SHP77 treated with DMSO at 0.1 percent for 48 hours (cell line): ENCODE results near the gene UTP25.

Experiments
- DNase-seq: peaks from one replicate; lab custom pipeline; 2025; lab: John Stamatoyannopoulos, UW

Gene UTP25

DNA sequence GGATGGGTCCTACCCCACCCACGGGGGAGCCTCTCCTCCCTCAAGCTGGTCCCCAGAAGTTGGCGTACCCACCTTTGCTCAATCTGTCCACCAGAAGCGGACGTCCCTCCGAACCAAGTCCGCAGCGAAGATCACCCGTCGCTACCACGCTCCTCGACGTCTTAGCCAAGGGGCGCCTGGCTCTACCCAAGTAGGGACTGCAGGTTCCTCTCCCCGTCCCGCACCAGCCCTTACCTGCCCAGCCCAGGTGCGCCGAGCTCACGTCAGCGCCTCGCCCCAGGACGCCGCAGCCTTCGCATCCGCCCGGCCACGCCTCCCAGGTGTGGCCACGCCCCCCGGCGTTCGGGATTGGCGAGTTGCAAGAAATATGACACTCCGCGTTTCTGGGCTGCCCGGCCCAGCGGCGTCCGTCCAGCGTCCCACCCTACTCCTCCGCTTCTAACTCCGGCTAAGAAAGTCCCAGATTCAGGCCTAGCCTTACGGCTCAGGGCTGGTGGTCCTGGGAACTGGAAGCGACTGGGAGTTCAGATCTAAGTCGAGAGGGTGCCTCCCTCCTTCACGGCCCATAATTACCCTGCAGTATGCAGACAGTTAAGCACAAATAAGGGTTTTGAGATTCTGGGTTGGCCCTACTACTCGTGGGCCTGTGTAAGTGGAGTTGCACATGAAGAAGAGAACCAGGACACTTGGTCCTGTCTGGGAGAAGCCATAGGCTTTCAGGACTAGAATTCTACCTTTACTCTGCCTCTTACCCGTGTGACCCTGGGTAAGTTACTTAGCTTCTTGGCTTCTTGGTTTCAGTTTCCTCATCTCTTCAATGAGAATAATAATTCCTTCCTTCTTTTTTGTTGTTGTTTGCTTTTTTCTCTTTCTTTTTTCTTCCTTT lies 21.7 kb upstream of the UTP25 start, which contains the start of gene IRF6:
Gene IRF6 (minus strand): TSS at position 268 of the 886 bp plus-strand sequence. CDS start 4,729 bp downstream, outside the sequence.
- DNase-seq: no peak

DNA sequence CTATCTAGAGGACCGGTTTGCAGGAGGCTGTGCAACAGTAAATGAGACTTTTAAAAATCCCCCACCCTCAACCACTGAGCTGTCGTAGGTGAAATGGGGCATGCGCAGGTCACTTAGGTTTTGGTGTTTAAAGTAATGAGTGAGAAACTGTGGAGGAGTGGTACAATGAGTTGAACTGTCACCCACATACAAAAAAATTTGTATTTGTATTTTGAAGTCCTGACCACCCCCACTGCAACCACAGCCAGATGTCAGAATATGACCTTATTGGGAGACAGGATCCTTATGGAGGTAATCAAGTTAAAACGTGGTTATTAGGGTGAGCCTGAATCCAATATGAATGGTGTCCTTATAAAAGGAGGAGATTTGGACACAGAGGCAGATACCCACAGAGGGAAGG lies 20.3 kb upstream of the UTP25 start:
- DNase-seq: no peak

- DNase-seq: peak; percentile 84
These were observed 19.7 kb upstream of the UTP25 start for GRCh38 chr1:209808059-209808581.

DNA sequence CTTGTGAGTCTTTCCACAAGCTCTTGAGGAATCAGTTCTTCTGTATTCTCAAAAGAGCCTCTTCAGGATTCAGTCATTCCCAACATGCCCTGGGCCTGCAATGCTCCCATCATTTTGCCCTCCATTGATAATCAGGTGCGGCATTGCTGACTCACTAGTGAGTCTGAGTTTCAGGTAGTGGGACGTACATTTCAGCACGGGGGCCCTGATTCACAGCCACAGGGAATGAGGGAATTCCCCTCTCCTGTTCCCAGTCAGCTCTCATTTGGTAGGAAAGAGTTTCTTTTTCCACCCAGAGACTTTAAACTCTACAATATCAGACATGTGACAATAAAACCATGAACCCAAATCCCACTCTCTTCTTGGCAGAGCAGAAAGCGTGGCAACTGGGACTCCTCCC lies 18.2 kb upstream of the UTP25 start:
- no peak for DNase-seq

- DNase-seq: no peak
These were observed 17.0 kb upstream of the UTP25 start for GRCh38 chr1:209810783-209811182.

DNA sequence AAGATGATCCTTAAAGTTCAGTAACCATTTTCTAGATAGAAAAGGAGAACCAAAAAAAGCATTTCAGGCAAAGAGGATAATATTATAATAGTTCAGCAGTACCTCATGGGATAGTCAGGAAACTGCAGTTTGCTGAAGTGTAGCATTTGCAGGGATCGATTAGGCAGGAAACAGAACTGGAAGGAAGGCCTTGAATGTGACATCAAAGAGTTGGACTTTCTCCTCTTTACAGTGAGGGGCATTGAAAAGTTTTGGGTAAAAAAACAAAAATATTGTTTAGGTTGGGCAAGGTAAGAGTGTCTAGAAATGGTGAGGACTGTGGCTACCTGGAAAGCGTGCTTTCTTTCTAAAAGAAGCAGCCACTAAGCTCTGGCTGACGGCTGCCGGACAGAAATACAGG lies 13.9 kb upstream of the UTP25 start:
- no peak for DNase-seq

GRCh38 chr1:209815490-209815889 lies 12.3 kb upstream of the UTP25 start:
- no peak for DNase-seq

- no peak for DNase-seq
These were observed 11.8 kb upstream of the UTP25 start for GRCh38 chr1:209815931-209816341.

DNA sequence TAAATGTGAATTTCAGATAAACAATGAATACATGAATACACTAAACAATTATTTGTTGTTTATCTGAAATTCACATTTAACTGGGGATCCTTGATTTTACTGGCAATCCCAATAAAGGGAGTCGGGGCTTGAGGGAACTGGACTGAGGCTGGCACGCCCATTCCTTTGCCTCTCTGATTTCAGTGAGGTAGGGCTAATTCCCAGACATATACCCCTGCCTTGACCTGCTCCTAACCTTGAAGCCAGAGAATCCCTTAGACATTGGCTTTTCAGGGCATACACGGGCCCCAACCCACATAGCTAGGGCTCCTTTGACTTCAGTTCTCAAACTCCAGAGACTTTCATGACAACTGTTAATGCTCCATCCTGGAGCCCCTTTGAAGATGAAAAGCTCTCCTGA lies 10.8 kb upstream of the UTP25 start:
- no peak for DNase-seq

DNA sequence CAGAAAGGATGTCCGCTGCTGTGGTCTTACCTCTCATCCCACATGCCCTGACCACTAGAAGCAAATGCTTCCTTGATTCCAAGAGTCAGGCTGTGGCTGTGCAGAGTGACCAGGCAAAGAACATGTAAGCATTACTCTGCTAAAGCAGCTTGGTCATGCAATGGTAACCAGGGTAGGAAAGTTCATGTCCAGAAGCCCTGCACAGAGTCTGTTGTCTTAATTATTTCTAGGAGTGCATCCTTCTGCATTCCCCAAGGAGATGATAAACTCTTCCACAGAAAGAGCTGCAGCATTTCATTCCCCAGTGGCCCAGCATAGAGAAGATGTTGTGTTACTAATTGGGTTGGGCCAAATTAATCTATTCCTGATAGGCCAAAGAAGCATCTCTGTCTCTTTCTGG lies 10.1 kb upstream of the UTP25 start:
- no peak for DNase-seq

DNA sequence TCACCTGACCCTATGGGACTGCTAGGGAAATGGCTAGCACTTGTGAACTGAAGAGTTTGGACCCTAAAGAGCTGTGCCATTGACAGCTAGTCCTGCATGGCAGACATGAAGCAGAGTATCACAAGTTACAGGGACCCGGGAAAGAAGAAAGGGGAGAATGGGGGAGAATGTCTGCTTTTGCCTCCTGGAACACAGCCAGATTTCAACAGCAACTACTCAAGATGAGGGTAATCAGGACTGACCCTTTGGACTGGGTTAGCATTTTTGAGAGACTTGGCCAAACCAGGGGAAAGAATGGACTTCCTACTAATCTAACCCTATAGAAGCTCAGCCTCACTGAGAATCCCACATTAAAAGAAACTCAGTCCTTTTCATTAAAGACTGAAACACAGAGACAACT lies 8.7 kb upstream of the UTP25 start:
- no peak for DNase-seq

- DNase-seq: no peak
These were observed 6.8 kb upstream of the UTP25 start for GRCh38 chr1:209820986-209821385.

DNA sequence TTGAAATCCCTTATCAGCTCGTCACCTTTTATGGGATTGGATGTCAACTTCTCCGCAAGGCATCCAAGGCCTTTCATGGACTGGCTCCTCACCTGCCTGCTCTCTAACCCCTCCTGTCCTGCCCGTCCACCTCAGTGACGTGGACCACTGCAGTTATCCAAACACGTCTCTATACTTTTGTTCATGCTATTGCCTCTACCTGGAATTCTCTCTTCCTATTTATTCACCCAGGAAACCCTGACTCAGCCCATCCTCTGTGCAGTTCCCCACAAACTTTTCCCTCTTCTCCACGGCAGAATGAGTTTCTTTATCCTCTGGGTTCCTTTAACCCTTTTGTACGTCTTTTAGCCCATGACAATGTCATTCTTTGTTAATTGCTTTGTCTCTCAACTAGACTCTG lies 5.1 kb upstream of the UTP25 start:
- no peak for DNase-seq

- peak; percentile 63 for DNase-seq
These were observed 4.4 kb upstream of the UTP25 start for GRCh38 chr1:209823143-209824041.

DNA sequence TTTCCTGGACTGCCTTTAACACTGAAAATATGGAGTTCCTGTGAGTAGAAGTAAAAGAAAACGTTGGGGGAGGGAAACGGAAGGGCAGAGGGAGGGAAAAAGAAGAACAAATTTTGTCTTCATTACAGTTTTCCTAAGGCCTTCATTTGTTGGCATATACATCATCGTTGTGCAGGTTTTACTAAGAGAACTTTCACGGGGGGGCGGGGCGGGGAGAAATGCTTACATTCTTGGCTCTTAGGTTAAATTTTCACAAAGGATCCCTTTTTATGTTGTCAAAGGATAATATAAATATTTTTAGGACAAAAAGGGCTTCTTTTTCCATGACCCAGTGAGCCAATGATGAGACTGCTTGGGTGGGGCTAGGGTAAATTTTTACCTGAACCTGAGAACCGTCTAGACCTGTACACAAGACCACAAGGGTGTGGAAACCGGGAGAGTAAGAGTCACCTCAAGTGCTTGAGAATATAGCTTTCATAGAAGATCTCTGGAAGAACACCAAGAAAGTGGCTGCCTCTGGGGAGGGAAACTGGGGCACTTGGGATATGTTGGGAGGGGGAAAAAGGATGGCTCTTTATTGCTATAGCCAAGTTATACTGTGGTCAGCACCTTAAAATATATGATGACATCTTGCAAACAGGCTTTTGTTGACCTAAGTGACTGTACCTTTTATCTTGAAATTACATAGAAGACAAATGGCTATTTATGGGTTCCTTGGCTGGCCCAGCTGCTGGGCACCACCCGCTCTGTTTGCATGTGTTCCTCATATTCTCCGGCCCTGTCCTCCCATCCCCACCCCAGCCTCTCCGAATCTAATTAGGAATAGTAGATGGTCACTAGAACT lies 2.0 kb upstream of the UTP25 start:
- DNase-seq: no peak

DNA sequence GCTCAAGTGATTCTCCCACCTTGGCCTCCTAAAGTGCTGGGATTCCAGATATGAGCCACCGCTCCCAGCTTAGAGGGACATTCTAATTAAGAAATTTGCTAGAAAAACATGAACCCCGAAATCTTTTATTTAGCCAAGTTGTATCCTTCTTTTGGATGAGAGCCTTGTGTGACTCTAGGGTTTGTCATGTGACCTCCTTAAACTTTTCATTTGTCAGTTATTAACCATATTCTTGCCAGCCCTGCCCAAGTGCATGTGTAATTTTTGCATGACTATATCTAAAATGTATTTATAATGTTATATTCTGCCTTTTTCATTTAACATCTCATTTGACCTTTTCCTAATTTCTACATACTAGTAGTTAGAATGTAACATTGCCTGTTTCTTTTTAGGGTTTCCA lies 1.9 kb downstream of the UTP25 start:
- DNase-seq: no peak

DNA sequence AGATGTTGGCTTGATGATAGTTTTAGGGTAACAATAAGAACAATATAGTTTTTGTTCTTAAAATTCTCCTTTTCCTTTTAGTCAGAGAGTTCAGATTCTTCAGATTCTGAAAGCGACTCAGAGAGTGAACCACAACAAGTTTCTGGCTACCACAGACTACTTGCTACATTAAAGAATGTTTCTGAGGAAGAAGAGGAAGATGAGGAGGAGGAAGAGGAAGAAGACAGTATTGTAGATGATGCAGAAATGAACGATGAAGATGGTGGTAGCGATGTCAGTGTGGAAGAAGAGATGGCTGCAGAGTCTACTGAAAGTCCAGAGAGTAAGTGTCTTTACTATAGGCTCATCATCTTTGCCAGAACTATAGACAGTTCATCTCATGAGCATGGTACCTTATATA lies 3.0 kb downstream of the UTP25 start:
- DNase-seq: no peak

DNA sequence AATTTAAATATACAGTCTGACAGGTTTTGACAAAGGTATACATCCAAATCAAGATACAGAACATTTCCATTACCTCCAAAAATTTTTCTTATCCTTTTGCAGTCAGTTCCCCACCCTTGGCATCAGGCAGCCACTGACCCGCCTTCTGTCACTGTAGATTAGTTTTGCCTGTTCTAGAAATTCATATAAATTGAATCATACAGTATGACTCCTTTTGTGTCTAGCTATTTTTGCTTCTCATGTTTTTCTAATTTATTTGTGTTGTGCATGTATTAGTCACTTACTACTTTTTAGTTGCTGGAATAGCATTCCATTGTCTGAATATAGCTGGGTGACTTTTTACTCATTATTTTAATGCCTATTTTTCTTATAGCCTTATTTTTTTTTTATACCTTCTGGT lies 3.8 kb downstream of the UTP25 start:
- no peak for DNase-seq

- DNase-seq: no peak
These were observed 8.1 kb downstream of the UTP25 start for GRCh38 chr1:209835782-209836298.

GRCh38 chr1:209837671-209838070 lies 9.9 kb downstream of the UTP25 start:
- no peak for DNase-seq

- DNase-seq: no peak
These were observed 10.8 kb downstream of the UTP25 start for GRCh38 chr1:209838537-209838936.
